ENCODE data around the gene TMEM175. TPM values are rescaled to one million over a fixed set of nuclear protein-coding genes. Genes with fewer than 3 reads are reported as not detected.
A peak's percentile ranks its signal among the peaks of the same experiment; 100 is the strongest.

Gene TMEM175
- total and polyA plus RNA-seq, 2 donors (not counting 1 experiment from before 2014, with no cell fraction given), result 44.4 to 432 TPM

DNA sequence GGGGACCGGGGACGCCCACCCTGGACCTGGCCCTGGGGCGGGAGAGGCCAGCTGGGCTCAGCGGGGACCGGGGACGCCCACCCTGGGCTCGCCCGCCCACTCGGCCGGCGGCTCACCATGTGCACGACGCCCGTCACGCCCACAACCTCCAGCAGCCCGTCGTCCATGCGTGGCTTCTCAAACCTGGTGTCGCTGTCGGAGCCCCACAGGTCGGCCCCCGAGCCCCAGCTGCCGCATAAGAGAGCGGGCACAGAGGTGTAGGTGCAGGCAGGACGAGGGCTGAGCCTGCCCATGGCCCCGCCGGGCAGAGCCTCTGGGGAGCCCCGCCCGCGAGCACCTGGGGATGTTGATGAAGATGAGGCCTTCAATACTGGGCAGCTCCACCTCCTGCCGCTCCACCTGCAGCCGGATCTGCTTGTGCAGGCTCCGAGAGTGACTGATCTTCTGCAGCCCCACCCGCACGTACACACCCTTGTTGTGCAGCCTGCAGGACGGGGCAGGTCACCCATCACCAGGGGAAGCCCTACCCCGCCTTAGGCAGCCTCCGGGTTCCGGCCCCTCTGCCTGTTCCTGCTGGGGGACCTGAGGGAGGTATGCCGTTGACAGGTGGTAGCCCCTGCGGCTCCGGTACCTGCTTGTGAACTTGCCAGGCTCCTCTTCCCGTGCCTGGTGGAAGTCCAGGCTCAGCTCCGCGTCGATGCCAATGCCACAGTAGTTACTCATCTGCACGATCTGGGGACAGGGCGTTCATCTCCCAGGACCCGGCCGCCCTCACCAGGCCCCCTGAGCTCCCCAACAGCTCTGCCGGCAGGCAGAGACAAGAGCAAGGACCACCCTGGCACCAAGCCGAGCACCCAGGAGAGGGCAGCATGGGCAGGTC, 29.3 kb downstream of the TMEM175 start:
- peak; percentile 37 for ATAC-seq (ENCODE audit: low read depth)
- Histone ChIP-seq H3K79me2 (ENCODE audit: control insufficient read depth, insufficient read depth, low read length) (no peaks in the 10 kb centered on the region), H3K27me3 (replicated peaks in 1 of 4; ENCODE audit: control extremely low read depth in 1 of 4, control insufficient read depth in 3 of 4, insufficient read depth in 4 of 4, low read length in 3 of 4) (no peaks in the 10 kb centered on the region), H2AFZ (ENCODE audit: insufficient read depth, low read depth, low read length, poor library complexity, severe bottlenecking) (no peak overlapping the region), H4K20me1 (ENCODE audit: control insufficient read depth, insufficient read depth, low read length, poor library complexity, severe bottlenecking) (peaks cover 9% of the 10 kb centered on the region), H3K27ac (ENCODE audit: low read length in 2 of 2) (no peak overlapping the region), H3K9ac (ENCODE audit: low read length) (no peak overlapping the region), H3K9me3 (ENCODE audit: control extremely low read depth in 1 of 3, control insufficient read depth in 2 of 3, insufficient read depth in 1 of 3, low read length in 2 of 3) (no peaks in the 10 kb centered on the region), H3K4me1 (ENCODE audit: control insufficient read depth in 2 of 2, insufficient read depth in 2 of 2, low read length in 2 of 2) (no peaks in the 10 kb centered on the region), H3K36me3 (replicated peaks in 1 of 2; ENCODE audit: control extremely low read depth in 1 of 2, control insufficient read depth in 1 of 2, extremely low read depth in 1 of 2, insufficient read depth in 2 of 2, low read length in 1 of 2) (peaks cover 0 to 6% of the 10 kb centered on the region in 2 experiments), H3K4me2 (replicated peaks; ENCODE audit: low read depth, low read length, poor library complexity, severe bottlenecking) (no peak overlapping the region), H3K4me3 (ENCODE audit: control extremely low read depth in 1 of 5, extremely low read depth in 1 of 5, insufficient read depth in 1 of 5, low read depth in 2 of 5, low read length in 4 of 5) (no peak overlapping the region)
- H3K4me3 Mint-ChIP-seq, result no peak overlapping the region
- no peaks in the 10 kb centered on the region for H3K9me3 Mint-ChIP-seq (ENCODE audit: insufficient read depth)
- H3K4me1 Mint-ChIP-seq, result peaks cover 1% of the 10 kb centered on the region
- H3K27ac Mint-ChIP-seq, result no peak overlapping the region
- CTCF ChIA-PET, result no interaction called here
- H3K27me3 Mint-ChIP-seq, result no peaks in the 10 kb centered on the region
- no peak for TF ChIP-seq EZH2 (IDR thresholded peaks at IDR 0.05; ENCODE audit: borderline replicate concordance, insufficient read depth, low read depth, low read length, poor library complexity, severe bottlenecking)
- TF ChIP-seq, protein P1, sequence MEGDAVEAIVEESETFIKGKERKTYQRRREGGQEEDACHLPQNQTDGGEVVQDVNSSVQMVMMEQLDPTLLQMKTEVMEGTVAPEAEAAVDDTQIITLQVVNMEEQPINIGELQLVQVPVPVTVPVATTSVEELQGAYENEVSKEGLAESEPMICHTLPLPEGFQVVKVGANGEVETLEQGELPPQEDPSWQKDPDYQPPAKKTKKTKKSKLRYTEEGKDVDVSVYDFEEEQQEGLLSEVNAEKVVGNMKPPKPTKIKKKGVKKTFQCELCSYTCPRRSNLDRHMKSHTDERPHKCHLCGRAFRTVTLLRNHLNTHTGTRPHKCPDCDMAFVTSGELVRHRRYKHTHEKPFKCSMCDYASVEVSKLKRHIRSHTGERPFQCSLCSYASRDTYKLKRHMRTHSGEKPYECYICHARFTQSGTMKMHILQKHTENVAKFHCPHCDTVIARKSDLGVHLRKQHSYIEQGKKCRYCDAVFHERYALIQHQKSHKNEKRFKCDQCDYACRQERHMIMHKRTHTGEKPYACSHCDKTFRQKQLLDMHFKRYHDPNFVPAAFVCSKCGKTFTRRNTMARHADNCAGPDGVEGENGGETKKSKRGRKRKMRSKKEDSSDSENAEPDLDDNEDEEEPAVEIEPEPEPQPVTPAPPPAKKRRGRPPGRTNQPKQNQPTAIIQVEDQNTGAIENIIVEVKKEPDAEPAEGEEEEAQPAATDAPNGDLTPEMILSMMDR (IDR thresholded peaks at IDR 0.05), result no peak
- intact Hi-C loops (cut with micrococcal nuclease), result no loop called here
- no peak for DNase-seq
- WGBS (ENCODE audit: insufficient coverage), result 87% methylated on average over 50 of the region's 52 CpGs
- POLR2A ChIA-PET, result no interaction called here
